Measurements from ENCODE around the gene FAM210A.

- TF ChIP-seq, protein P1, sequence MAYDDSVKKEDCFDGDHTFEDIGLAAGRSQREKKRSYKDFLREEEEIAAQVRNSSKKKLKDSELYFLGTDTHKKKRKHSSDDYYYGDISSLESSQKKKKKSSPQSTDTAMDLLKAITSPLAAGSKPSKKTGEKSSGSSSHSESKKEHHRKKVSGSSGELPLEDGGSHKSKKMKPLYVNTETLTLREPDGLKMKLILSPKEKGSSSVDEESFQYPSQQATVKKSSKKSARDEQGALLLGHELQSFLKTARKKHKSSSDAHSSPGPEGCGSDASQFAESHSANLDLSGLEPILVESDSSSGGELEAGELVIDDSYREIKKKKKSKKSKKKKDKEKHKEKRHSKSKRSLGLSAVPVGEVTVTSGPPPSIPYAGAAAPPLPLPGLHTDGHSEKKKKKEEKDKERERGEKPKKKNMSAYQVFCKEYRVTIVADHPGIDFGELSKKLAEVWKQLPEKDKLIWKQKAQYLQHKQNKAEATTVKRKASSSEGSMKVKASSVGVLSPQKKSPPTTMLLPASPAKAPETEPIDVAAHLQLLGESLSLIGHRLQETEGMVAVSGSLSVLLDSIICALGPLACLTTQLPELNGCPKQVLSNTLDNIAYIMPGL (CRISPR knock-in tag; IDR thresholded peaks at IDR 0.05): no peak
- TF ChIP-seq ETV6 (CRISPR knock-in tag; IDR thresholded peaks at IDR 0.05): no peak
- TF ChIP-seq, protein P2, sequence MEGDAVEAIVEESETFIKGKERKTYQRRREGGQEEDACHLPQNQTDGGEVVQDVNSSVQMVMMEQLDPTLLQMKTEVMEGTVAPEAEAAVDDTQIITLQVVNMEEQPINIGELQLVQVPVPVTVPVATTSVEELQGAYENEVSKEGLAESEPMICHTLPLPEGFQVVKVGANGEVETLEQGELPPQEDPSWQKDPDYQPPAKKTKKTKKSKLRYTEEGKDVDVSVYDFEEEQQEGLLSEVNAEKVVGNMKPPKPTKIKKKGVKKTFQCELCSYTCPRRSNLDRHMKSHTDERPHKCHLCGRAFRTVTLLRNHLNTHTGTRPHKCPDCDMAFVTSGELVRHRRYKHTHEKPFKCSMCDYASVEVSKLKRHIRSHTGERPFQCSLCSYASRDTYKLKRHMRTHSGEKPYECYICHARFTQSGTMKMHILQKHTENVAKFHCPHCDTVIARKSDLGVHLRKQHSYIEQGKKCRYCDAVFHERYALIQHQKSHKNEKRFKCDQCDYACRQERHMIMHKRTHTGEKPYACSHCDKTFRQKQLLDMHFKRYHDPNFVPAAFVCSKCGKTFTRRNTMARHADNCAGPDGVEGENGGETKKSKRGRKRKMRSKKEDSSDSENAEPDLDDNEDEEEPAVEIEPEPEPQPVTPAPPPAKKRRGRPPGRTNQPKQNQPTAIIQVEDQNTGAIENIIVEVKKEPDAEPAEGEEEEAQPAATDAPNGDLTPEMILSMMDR (IDR thresholded peaks at IDR 0.05): no peak
- TF ChIP-seq, protein P3, sequence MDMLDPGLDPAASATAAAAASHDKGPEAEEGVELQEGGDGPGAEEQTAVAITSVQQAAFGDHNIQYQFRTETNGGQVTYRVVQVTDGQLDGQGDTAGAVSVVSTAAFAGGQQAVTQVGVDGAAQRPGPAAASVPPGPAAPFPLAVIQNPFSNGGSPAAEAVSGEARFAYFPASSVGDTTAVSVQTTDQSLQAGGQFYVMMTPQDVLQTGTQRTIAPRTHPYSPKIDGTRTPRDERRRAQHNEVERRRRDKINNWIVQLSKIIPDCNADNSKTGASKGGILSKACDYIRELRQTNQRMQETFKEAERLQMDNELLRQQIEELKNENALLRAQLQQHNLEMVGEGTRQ (CRISPR knock-in tag; IDR thresholded peaks at IDR 0.05): no peak
- no peak for TF ChIP-seq FOXK1 (CRISPR knock-in tag; IDR thresholded peaks at IDR 0.05)
- TF ChIP-seq GABPB1 (CRISPR knock-in tag; IDR thresholded peaks at IDR 0.05): no peak
- TF ChIP-seq RELA (CRISPR knock-in tag; IDR thresholded peaks at IDR 0.05; ENCODE audit: borderline replicate concordance): no peak
- no peak for TF ChIP-seq NR3C1 (CRISPR knock-in tag; conservative IDR thresholded peaks at IDR 0.05; ENCODE audit: low read depth)
- no peak for TF ChIP-seq CREB1 (CRISPR knock-in tag; IDR thresholded peaks at IDR 0.05)
- TF ChIP-seq SP1 (CRISPR knock-in tag; conservative IDR thresholded peaks at IDR 0.05): no peak
- no peak for TF ChIP-seq MAX (CRISPR knock-in tag; IDR thresholded peaks at IDR 0.05)
- no peak for TF ChIP-seq ATF2 (CRISPR knock-in tag; IDR thresholded peaks at IDR 0.05; ENCODE audit: borderline replicate concordance, low read depth)
- no peak for TF ChIP-seq ZNF138 (CRISPR knock-in tag; conservative IDR thresholded peaks at IDR 0.05)
- TF ChIP-seq JUN (CRISPR knock-in tag; IDR thresholded peaks at IDR 0.05): no peak
Measured at GRCh38 chr18:13623348-13623747, 103.0 kb downstream of the FAM210A start.
